ENCODE results near the gene FKBP5. TPM values are rescaled to one million over a fixed set of nuclear protein-coding genes. Genes with fewer than 3 reads are reported as not detected.

Gene FKBP5
- total RNA-seq, result 108 and 112 TPM in 2 replicates
- long read RNA-seq, transcript FKBP5-201 (11 exons, 3,772 nt), result major isoform, 342 of 422 reads
- long read RNA-seq, partial matches to known transcripts, result 24 of 422 reads
- long read RNA-seq, other reads (novel, unspliced or antisense), result 56 of 422 reads

- TF ChIP-seq CTCF (IDR thresholded peaks at IDR 0.05), result no peak
- H3K4me1 Mint-ChIP-seq (ENCODE audit: unreplicated experiment), result peaks cover 28% of the 10 kb centered on the region
- no peaks in the 10 kb centered on the region for H3K36me3 Mint-ChIP-seq (ENCODE audit: unreplicated experiment)
- H3K9me3 Mint-ChIP-seq (ENCODE audit: unreplicated experiment), result no peaks in the 10 kb centered on the region
- peak; percentile 97 for DNase-seq (ENCODE audit: extremely low spot score, unreplicated experiment)
- H3K27ac Mint-ChIP-seq (ENCODE audit: unreplicated experiment), result peak within 1 kb of the TSS; percentile 93
- H3K27me3 Mint-ChIP-seq (ENCODE audit: unreplicated experiment), result no peaks in the 10 kb centered on the region
- peak within 1 kb of the TSS; percentile 95 for H3K4me3 Mint-ChIP-seq (ENCODE audit: unreplicated experiment)
These were observed at the start of gene FKBP5 for GRCh38 chr6:35688605-35689322. TSS of gene FKBP5 (minus strand) at chr6:35688915. CDS start at chr6:35642824, 46,091 bp downstream.

GRCh38 chr6:35737413-35738211 is 48.9 kb upstream of the FKBP5 start:
- H3K9me3 Mint-ChIP-seq (ENCODE audit: unreplicated experiment), result no peaks in the 10 kb centered on the region
- peaks cover 24% of the 10 kb centered on the region for H3K4me1 Mint-ChIP-seq (ENCODE audit: unreplicated experiment)
- no peak overlapping the region for H3K27ac Mint-ChIP-seq (ENCODE audit: unreplicated experiment)
- no peak for DNase-seq (ENCODE audit: extremely low spot score, unreplicated experiment)
- TF ChIP-seq CTCF (IDR thresholded peaks at IDR 0.05), result peak; percentile 83
- no peaks in the 10 kb centered on the region for H3K27me3 Mint-ChIP-seq (ENCODE audit: unreplicated experiment)
- no peak overlapping the region for H3K4me3 Mint-ChIP-seq (ENCODE audit: unreplicated experiment)
- no peaks in the 10 kb centered on the region for H3K36me3 Mint-ChIP-seq (ENCODE audit: unreplicated experiment)

GRCh38 chr6:35736982-35737412 is 48.3 kb upstream of the FKBP5 start, which contains the start of gene ARMC12:
TSS of gene ARMC12 (plus strand) at chr6:35737032. CDS start at chr6:35737109, 77 bp downstream.
- H3K27me3 Mint-ChIP-seq (ENCODE audit: unreplicated experiment), result no peaks in the 10 kb centered on the region
- TF ChIP-seq CTCF (IDR thresholded peaks at IDR 0.05), result no peak
- no peaks in the 10 kb centered on the region for H3K36me3 Mint-ChIP-seq (ENCODE audit: unreplicated experiment)
- no peak within 1 kb of the TSS for H3K4me3 Mint-ChIP-seq (ENCODE audit: unreplicated experiment)
- no peak within 1 kb of the TSS for H3K27ac Mint-ChIP-seq (ENCODE audit: unreplicated experiment)
- H3K9me3 Mint-ChIP-seq (ENCODE audit: unreplicated experiment), result no peaks in the 10 kb centered on the region
- DNase-seq (ENCODE audit: extremely low spot score, unreplicated experiment), result no peak
- peaks cover 29% of the 10 kb centered on the region for H3K4me1 Mint-ChIP-seq (ENCODE audit: unreplicated experiment)

DNA sequence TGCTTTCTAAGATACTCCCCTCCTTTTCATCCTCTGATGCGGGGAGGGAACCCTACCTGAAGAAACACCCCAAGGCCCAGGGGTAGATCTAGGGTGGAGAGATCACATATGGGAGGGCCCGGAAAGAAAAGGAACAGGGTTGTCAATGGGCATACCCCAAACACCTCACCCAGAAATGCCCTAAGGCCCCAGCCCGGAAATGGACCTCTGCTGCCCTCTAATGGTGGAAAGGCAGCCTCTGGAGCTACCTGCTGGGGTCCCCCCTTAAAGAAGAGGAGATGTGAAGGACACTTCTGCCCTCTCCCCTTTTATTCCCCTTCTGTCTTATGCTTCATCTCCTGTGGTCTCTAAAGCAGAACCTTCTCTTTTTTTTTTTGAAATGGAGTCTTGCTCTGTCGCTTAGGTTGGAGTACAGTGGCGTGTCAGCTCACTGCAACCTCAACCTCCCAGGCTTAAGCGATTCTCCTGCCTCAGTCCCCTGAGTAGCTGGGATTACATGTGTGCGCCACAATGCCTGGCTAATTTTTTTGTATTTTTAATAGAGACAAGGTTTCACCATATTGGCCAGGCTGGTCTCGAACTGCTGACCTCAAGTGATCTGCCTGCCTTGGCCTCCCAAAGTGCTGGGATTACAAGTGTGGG is 47.7 kb upstream of the FKBP5 start:
- peak; percentile 96 for TF ChIP-seq CTCF (IDR thresholded peaks at IDR 0.05)

More for the DNA sequence above, 47.7 kb upstream of the FKBP5 start:
- peaks cover 30% of the 10 kb centered on the region for H3K4me1 Mint-ChIP-seq (ENCODE audit: unreplicated experiment)
- H3K27ac Mint-ChIP-seq (ENCODE audit: unreplicated experiment), result no peak overlapping the region
- no peak overlapping the region for H3K4me3 Mint-ChIP-seq (ENCODE audit: unreplicated experiment)
- peak; percentile 91 for DNase-seq (ENCODE audit: extremely low spot score, unreplicated experiment)
- no peaks in the 10 kb centered on the region for H3K36me3 Mint-ChIP-seq (ENCODE audit: unreplicated experiment)
- H3K27me3 Mint-ChIP-seq (ENCODE audit: unreplicated experiment), result no peaks in the 10 kb centered on the region
- H3K9me3 Mint-ChIP-seq (ENCODE audit: unreplicated experiment), result no peaks in the 10 kb centered on the region
